GM23338 (cell line): Measurements from ENCODE around the gene PAIP2. TPM values are rescaled to one million over a fixed set of nuclear protein-coding genes. Genes with fewer than 3 reads are reported as not detected.

Experiments used
- ATAC-seq: fragments of 200-7000 bp; cut with Tn5 transposase; 3 replicates; pipeline ENCODE4 v1.9.1; 2020
- DNase-seq: peaks from one replicate; pipeline ENCODE4 v3.0.0-alpha.2; 2015; ENCODE audit warnings: low spot score
- H2AFZ ChIP-seq: fragments of 200-600 bp; sonication (generic); 2 replicates; pipeline ENCODE4 v1.8.0; 2016; ENCODE audit warnings: antibody characterized with exemption, mild to moderate bottlenecking, moderate library complexity
- H3F3A ChIP-seq: fragments of 200-600 bp; sonication (generic); replicated peaks from 2 replicates; pipeline ENCODE4 v1.8.0; 2017; ENCODE audit warnings: antibody characterized with exemption, mixed run types, low read depth
- H3K27ac ChIP-seq: fragments of 200-600 bp; sonication (generic); 2 replicates; pipeline ENCODE4 v1.6.1; 2016; ENCODE audit warnings: low read depth
- H3K27me3 ChIP-seq: fragments of 200-600 bp; sonication (generic); 2 replicates; pipeline ENCODE4 v1.8.0; 2016; ENCODE audit warnings: mild to moderate bottlenecking, mixed run types, moderate library complexity; ENCODE audit not compliant: insufficient read depth
- H3K36me3 ChIP-seq: fragments of 200-600 bp; sonication (generic); 2 replicates; pipeline ENCODE4 v1.8.0; 2016; ENCODE audit warnings: mild to moderate bottlenecking; ENCODE audit not compliant: insufficient read depth
- H3K4me1 ChIP-seq: fragments of 200-600 bp; sonication (generic); 2 replicates; pipeline ENCODE4 v1.8.0; 2016; ENCODE audit warnings: mild to moderate bottlenecking, moderate library complexity; ENCODE audit not compliant: insufficient read depth
- H3K4me2 ChIP-seq: fragments of 200-600 bp; sonication (generic); 2 replicates; pipeline ENCODE4 v1.7.1; 2017; ENCODE audit warnings: mixed run types
- H3K4me3 ChIP-seq: fragments of 200-600 bp; sonication (generic); 2 replicates; pipeline ENCODE4 v1.6.1; 2016; ENCODE audit warnings: mixed run types
- H3K79me2 ChIP-seq: fragments of 200-600 bp; sonication (generic); replicated peaks from 2 replicates; pipeline ENCODE4 v1.8.0; 2017; ENCODE audit warnings: mild to moderate bottlenecking; ENCODE audit not compliant: insufficient read depth
- H3K9me2 ChIP-seq: fragments of 200-600 bp; sonication (generic); 2 replicates; pipeline ENCODE4 v1.8.0; 2017; ENCODE audit not compliant: insufficient read depth
- H4K20me1 ChIP-seq: fragments of 200-600 bp; sonication (generic); replicated peaks from 2 replicates; pipeline ENCODE4 v1.8.0; 2017; ENCODE audit warnings: mild to moderate bottlenecking; ENCODE audit not compliant: insufficient read depth
- H3K27ac Mint-ChIP-seq: 2 replicates; pipeline ENCODE4 v1.8.0; 2020; ENCODE audit warnings: inconsistent platforms, mild to moderate bottlenecking, moderate library complexity, mixed read lengths
- H3K27me3 Mint-ChIP-seq: 3 replicates; pipeline ENCODE4 v1.8.0; 2022; ENCODE audit warnings: low read depth, mild to moderate bottlenecking, moderate library complexity, mixed read lengths, inconsistent platforms; ENCODE audit not compliant: insufficient read depth, poor library complexity
- H3K36me3 Mint-ChIP-seq: 3 replicates; pipeline ENCODE4 v1.8.0; 2021; ENCODE audit warnings: low read depth, mild to moderate bottlenecking, inconsistent platforms, moderate library complexity, mixed read lengths
- H3K4me1 Mint-ChIP-seq: 3 replicates; pipeline ENCODE4 v1.8.0; 2020; ENCODE audit warnings: mild to moderate bottlenecking, inconsistent platforms, mixed read lengths
- H3K4me3 Mint-ChIP-seq: 3 replicates; pipeline ENCODE4 v1.8.0; 2021; ENCODE audit warnings: moderate library complexity, mild to moderate bottlenecking, inconsistent platforms, mixed read lengths
- H3K9me3 Mint-ChIP-seq: 3 replicates; pipeline ENCODE4 v1.8.0; 2020; ENCODE audit warnings: moderate library complexity, mild to moderate bottlenecking, inconsistent platforms, mixed read lengths
- CREB1 ChIP-seq: fragments of 250-450 bp; sonication (Bioruptor Pico); IDR thresholded peaks from 2 replicates; pipeline ENCODE4 v1.5.0; 2020; ENCODE audit warnings: low read depth, mild to moderate bottlenecking, moderate library complexity
- CTCF ChIP-seq, 2 experiments: fragments of 200-600 bp in 1 of 2; sonication (generic) in 1 of 2; conservative IDR thresholded peaks; 2 replicates each; pipeline versions ENCODE4 v1.5.1 to v1.6.1; 2016 to 2017; ENCODE audit warnings: antibody characterized with exemption in 2 of 2, low read depth in 2 of 2, mild to moderate bottlenecking in 2 of 2, moderate library complexity in 1 of 2
- ETS1 ChIP-seq: IDR thresholded peaks from 2 replicates; pipeline ENCODE4 v1.6.1; 2016; ENCODE audit warnings: antibody characterized with exemption
- EZH2 ChIP-seq: fragments of 200-600 bp; sonication (generic); IDR thresholded peaks from one replicate; pipeline ENCODE4 v1.8.0; 2017; ENCODE audit warnings: antibody characterized with exemption, mild to moderate bottlenecking, low read depth; ENCODE audit not compliant: unreplicated experiment
- POLR2AphosphoS5 ChIP-seq: IDR thresholded peaks from 2 replicates; pipeline ENCODE4 v1.6.1; 2016; ENCODE audit warnings: antibody characterized with exemption, low read depth
- STAT1 ChIP-seq: IDR thresholded peaks from one replicate; pipeline ENCODE4 v1.6.1; 2016; ENCODE audit warnings: antibody characterized with exemption; ENCODE audit not compliant: unreplicated experiment
- ZNF462 ChIP-seq: fragments of 250-450 bp; sonication (Bioruptor Pico); IDR thresholded peaks from 2 replicates; pipeline ENCODE4 v1.5.0; 2020; ENCODE audit warnings: mild to moderate bottlenecking, moderate library complexity
- polyA plus RNA-seq: library from polyadenylated mRNA; unstranded; fragments of >200 nt; fragmentation: Nextera tagmentation; extraction: Ambion mirVana; gene quantifications from 2 replicates; pipeline ENCODE4 v1.2.1, GENCODE V29; 2016
- total RNA-seq: library from RNA; depleted of rRNA; stranded (reverse); fragments of >200 nt; shearing (Covaris generic); gene quantifications from 2 replicates; pipeline ENCODE4 v1.2.3, GENCODE V29; 2014

PAIP2 gene
- total and polyA plus RNA-seq, 2 experiments from 2014 or later: 132 to 277 TPM

GRCh38 chr5:139294374-139295165 is 47.1 kb upstream of the PAIP2 start:
- TF ChIP-seq CTCF (conservative IDR thresholded peaks at IDR 0.05; ENCODE audit: low read depth in 2 of 2) (peak in 1 of 2 experiments; percentile 41; a peak in 2 of 4 replicates), ETS1 (0 out of 2 replicates have a peak, but pooled peaks have one; percentile 40), EZH2 (no peak)
- Histone ChIP-seq H3K9me2 (no peaks in the 10 kb centered on the region), H3K27ac (peak overlapping the region; percentile 95), H3K27me3 (no peaks in the 10 kb centered on the region), H3K4me3 (peak overlapping the region; percentile 88), H3F3A (peaks cover 22% of the 10 kb centered on the region), H2AFZ (no peak overlapping the region), H3K4me1 (peaks cover 31% of the 10 kb centered on the region), H3K4me2 (peak overlapping the region; percentile 83), H3K79me2 (peaks cover 58% of the 10 kb centered on the region), H3K36me3 (no peaks in the 10 kb centered on the region), H4K20me1 (peaks cover 41% of the 10 kb centered on the region)
- Mint-ChIP-seq H3K36me3 (peaks cover 38% of the 10 kb centered on the region), H3K27me3 (peaks cover 29% of the 10 kb centered on the region), H3K9me3 (0 out of 3 replicates have a peak, but pooled peaks cover 6% of the 10 kb centered on the region), H3K27ac (peak overlapping the region; percentile 100), H3K4me3 (peak overlapping the region; percentile 100), H3K4me1 (peaks cover 41% of the 10 kb centered on the region)
- peak; percentile 73 for DNase-seq
- peak; percentile 19 for ATAC-seq

GRCh38 chr5:139295346-139296057 is 46.2 kb upstream of the PAIP2 start:
- H3K27me3 Mint-ChIP-seq: peaks cover 29% of the 10 kb centered on the region
- peaks cover 50% of the 10 kb centered on the region for H4K20me1 ChIP-seq
- peaks cover 37% of the 10 kb centered on the region for H3K36me3 Mint-ChIP-seq
- H3K36me3 ChIP-seq: no peaks in the 10 kb centered on the region
- peak overlapping the region; percentile 100 for H3K4me3 Mint-ChIP-seq
- peak overlapping the region; percentile 100 for H3K27ac Mint-ChIP-seq
- peak overlapping the region; percentile 95 for H3K27ac ChIP-seq
- peaks cover 48% of the 10 kb centered on the region for H3K4me1 Mint-ChIP-seq
- ATAC-seq: no peak
- 0 out of 3 replicates have a peak, but pooled peaks cover 6% of the 10 kb centered on the region for H3K9me3 Mint-ChIP-seq
- DNase-seq: no peak
- H3F3A ChIP-seq: peaks cover 16% of the 10 kb centered on the region
- H3K27me3 ChIP-seq: no peaks in the 10 kb centered on the region
- H3K4me1 ChIP-seq: peaks cover 31% of the 10 kb centered on the region
- H2AFZ ChIP-seq: no peak overlapping the region
- H3K4me2 ChIP-seq: peak overlapping the region; percentile 83
- no peaks in the 10 kb centered on the region for H3K9me2 ChIP-seq
- peaks cover 67% of the 10 kb centered on the region for H3K79me2 ChIP-seq
- H3K4me3 ChIP-seq: peak overlapping the region; percentile 88
- TF ChIP-seq POLR2AphosphoS5 (no peak), CREB1 (no peak), EZH2 (no peak), STAT1 (no peak), ZNF462 (CRISPR knock-in tag) (no peak), CTCF (conservative IDR thresholded peaks at IDR 0.05; ENCODE audit: low read depth in 2 of 2) (no peak)
